Epithelial cell of proximal tubule (primary cell): Measurements from ENCODE around the gene SNRK. TPM values are rescaled to one million over a fixed set of nuclear protein-coding genes. Genes with fewer than 3 reads are reported as not detected.

Source experiments
- DNase-seq: peaks from one replicate; pipeline ENCODE4 v3.0.0-alpha.2; 2011; ENCODE audit warnings: low read depth
- H3K4me3 ChIP-seq: 2 replicates; pipeline ENCODE4 v1.5.1; 2011; ENCODE audit warnings: low read depth, mild to moderate bottlenecking, low read length
- total RNA-seq: library from RNA; depleted of rRNA; stranded (reverse); fragments of >200 nt; gene quantifications from 2 replicates; pipeline ENCODE4 v1.2.3, GENCODE V29; 2015
- TF ChIP-seq, protein P1 (sequence below): conservative IDR thresholded peaks from 2 replicates; pipeline ENCODE4 v1.5.1; 2012; ENCODE audit warnings: low read depth, mild to moderate bottlenecking, low read length

Gene SNRK
- total RNA-seq, 1 donor from 2014 or later, result 12.9 TPM

- no peak overlapping the region for H3K4me3 ChIP-seq
- DNase-seq, result no peak
- TF ChIP-seq, protein P1, sequence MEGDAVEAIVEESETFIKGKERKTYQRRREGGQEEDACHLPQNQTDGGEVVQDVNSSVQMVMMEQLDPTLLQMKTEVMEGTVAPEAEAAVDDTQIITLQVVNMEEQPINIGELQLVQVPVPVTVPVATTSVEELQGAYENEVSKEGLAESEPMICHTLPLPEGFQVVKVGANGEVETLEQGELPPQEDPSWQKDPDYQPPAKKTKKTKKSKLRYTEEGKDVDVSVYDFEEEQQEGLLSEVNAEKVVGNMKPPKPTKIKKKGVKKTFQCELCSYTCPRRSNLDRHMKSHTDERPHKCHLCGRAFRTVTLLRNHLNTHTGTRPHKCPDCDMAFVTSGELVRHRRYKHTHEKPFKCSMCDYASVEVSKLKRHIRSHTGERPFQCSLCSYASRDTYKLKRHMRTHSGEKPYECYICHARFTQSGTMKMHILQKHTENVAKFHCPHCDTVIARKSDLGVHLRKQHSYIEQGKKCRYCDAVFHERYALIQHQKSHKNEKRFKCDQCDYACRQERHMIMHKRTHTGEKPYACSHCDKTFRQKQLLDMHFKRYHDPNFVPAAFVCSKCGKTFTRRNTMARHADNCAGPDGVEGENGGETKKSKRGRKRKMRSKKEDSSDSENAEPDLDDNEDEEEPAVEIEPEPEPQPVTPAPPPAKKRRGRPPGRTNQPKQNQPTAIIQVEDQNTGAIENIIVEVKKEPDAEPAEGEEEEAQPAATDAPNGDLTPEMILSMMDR, result no peak
Observed at GRCh38 chr3:43285644-43286043, 696 bp upstream of the SNRK start.

DNA sequence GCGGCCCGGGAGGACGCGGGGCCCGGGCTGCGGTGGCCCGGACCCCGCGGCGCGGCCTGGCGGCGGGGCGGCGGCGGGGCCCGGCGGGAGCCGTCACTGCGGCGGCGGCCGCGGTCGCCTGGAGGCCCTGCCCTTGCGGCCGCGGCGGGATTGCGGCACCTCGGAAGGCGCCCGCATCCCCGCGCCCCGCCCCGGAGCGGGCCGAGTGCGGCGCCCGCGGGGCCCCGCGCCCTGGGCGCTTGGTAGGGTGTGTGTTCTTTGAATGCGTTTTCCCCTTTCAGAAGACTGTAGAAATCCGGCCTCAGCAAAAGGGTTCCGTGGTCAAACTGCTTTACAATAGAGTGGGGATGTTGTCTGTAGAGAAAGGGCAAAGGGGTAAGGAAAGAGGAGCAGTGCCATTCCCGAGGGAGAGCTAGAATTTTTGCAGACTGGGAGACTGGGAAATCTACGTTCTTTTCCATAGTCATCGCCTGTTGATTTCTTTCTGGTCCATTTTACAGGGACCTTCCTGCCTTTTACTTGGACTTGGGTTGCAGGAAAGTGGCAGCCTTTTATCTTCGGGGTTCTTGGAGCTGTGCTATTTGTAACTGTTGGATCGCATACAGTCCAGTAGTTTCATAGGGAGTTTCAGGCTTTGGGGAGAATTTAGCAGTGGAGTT, 630 bp downstream of the SNRK start:
- no peak for DNase-seq
- peak overlapping the region; percentile 82 for H3K4me3 ChIP-seq
- TF ChIP-seq, protein P1, result no peak

- H3K4me3 ChIP-seq, result peak overlapping the region; percentile 82
- TF ChIP-seq, protein P1, result no peak
- DNase-seq, result no peak
Observed at GRCh38 chr3:43287500-43287873, 1.1 kb downstream of the SNRK start.

DNA sequence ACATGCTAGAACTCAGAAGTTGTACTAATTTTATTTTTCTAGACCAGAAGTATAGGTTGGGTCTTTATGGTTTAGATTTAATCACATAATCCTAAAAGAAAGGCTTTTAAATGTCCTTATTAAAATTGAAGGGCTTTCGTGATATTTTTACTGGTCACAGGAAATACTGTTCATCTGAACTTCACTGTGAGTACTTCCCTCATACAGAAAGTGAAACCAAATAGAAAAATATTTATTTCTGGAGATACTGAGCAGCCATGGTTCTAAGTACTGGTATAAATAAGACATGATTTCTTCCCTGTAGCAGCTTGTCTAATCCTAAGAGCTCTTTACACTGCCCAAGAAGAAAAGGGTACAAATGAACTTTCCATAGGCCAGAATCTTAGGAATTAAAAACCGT, 2.0 kb downstream of the SNRK start:
- peak overlapping the region; percentile 82 for H3K4me3 ChIP-seq
- TF ChIP-seq, protein P1, result no peak
- no peak for DNase-seq

DNA sequence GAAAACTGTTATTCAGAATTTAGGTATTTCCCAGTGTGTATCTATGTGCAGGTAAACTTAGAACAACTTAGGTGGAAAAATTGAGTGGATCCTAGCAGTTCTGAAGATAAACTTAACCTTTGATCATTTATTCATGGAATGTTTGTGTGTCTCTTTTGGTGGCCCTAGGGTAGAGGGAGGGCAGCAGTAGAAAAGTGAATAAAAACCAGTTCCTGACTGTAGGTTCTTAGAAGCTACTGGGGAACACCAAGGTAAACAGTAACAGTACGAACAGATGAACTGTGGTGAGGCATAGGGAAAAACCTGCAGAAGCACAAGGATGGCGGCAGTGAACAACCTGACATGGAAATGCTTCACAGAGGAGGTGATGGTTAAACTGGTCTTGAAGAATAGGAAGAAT, 2.5 kb downstream of the SNRK start:
- TF ChIP-seq, protein P1, result no peak
- peak overlapping the region; percentile 82 for H3K4me3 ChIP-seq
- DNase-seq, result no peak

GRCh38 chr3:43289401-43289800, 3.1 kb downstream of the SNRK start:
- no peak for DNase-seq
- TF ChIP-seq, protein P1, result no peak
- peak overlapping the region; percentile 82 for H3K4me3 ChIP-seq

DNA sequence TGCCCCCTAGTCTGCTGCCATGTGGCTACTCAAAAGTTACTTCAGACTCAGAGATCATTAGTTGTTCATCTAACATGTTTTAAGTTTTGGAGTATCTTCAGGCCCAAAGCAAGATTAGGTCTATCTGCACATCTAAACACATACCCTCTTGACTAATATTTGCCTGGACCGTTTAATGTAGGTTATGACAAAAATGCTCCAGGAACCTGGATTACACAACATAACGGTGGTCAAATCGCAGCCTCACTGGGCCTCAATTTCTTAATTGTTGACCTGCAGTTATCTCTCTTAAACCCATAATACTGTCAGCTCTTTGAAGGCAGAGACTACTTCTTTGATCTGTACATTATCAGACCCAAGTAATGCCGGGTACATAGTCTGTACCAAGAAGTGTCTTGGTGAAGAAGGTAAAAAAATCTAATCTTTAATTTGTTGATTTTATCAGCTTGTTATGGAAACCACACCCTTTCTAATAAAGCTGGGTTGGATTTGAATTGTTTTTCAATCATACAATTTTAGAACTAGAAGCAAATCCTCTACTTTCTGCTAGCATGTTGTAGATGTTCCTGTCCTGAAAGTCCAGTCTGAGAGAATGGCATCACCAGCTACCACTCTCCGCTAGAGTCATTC, 3.6 kb downstream of the SNRK start:
- H3K4me3 ChIP-seq, result peak overlapping the region; percentile 82
- TF ChIP-seq, protein P1, result no peak
- no peak for DNase-seq
